HG02884 (cell line): ENCODE measurements around the gene RAD50.
"Not testable (repeated sequence)": the region's sequence is repeated elsewhere in the genome, so short reads cannot be mapped to it uniquely, and the experiment has no call there.

Experiments
- ATAC-seq: cut with Tn5 transposase; IDR thresholded peaks from one replicate; pipeline ENCODE4 v1.9.1; 2021; ENCODE audit warnings: mild to moderate bottlenecking, moderate library complexity; ENCODE audit not compliant: unreplicated experiment

RAD50 gene

DNA sequence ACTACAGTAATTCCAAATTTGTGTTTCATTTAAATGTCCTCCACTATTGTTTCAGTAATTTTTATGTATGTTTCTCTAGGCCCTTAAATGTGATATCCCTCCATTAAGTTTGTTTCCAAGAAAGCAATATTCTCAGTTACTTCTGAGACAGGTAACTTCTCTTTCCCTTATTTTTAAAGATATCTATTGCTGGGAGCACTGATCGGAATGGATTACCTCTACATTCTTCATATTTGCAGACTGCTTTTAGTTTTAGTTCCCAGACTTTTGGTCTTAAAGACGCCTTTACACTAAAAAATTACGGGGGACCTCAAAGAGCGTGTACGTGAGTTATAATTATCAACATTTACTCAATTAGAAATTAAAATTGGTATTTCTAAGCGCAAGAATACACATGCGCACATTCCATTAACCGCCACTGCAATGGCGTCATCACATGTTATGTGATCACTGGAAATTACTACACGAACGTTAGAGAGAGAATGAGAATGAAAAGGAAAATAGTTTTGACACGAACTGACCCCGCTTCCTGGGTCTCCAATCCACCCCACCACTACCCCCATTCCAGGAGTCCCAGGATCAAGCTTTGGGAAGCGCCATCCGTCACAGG, 519 bp upstream of the RAD50 start:
- ATAC-seq, result no peak

DNA sequence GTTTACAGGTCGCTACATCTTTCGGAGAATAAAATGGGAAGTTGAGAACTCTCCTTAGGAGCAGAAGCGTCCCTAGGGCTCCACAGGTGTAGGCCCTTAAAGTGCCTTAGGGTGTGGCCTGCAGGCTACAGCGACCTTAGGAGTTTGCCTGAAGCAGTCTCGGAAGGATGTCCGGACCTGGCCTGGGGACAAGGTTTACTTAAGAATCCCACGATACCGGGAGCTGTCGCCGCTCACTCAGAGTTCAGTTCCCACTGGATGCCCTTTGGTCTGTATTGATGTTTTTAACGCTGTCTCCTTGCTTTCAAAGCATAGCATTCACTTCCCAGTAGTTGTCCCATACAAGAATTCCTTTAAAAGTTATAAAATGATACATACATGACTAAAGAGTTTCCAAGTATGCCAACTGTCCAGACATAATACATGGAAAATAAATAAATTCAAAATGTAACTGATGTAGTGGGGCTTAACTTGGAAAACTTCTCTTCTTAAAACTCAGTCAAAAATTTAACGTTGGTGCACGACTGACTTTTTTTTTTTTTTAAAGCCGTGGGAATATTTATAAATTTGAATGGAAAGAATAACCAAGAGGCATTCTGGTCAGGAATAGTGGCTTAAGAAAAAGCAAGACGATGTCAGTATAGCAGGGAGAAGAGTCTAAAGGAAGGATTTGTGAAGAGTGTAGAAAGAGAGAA, 848 bp downstream of the RAD50 start:
- peak; percentile 34 for ATAC-seq

- ATAC-seq, result no peak
Measured at GRCh38 chr5:132559383-132560060, 2.7 kb downstream of the RAD50 start.

DNA sequence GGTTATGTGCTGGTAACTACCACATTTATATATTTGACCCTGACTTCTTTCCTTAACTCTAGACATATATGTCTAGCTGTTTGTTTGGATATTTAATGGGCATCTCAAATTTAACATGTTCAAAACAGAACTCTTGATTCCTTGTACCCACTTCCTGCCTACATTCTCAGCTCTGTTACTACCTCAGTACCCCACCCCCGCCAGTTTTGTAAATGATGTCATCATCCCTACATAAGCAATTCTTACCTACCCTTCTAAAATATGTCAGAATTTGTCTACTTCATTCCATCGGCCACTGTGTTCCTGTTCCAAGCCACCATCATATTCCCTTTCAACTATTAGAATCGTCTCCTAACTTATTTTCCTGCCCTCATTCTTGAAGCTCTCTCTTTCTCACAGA, 4.8 kb downstream of the RAD50 start:
- ATAC-seq, result no peak

GRCh38 chr5:132564555-132564954, 7.8 kb downstream of the RAD50 start:
- not testable (repeated sequence) for ATAC-seq

DNA sequence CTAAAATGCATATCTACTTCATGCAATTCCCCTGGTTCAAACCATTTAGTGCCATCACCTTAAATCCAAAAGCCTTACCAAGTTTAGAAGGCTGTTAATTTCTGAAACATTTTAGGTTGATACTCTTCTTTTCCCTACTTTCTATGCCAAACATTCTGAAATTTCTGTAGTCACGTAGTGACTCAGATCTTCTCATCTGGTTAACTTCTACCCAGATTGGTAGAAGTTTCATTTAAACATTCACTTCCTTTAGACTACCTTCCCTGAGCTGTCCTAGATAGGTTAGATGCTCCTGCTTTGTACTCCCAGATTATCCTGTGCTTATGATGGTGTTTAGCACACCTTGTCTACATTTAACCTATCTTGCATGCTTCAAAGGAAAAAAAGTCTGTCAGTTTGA, 9.9 kb downstream of the RAD50 start:
- ATAC-seq, result no peak

DNA sequence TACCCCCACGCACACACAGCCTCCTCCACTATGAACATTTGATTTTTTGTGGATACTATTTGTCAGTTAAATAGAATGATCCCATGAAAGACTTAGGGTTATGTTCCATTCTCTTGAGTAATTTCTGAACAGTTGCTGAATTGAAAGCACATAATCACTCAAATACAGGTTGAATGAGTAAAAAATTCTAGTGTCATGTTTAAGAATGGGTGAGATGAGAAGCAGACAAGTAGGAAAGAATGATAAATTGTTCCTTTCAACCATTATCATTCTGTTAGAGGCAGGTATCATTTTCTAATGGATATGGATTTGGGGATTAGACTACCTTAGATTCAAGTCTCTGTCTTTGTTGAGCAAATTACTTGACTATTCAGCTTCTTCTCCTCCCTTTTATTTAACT, 19.3 kb downstream of the RAD50 start:
- ATAC-seq, result no peak

DNA sequence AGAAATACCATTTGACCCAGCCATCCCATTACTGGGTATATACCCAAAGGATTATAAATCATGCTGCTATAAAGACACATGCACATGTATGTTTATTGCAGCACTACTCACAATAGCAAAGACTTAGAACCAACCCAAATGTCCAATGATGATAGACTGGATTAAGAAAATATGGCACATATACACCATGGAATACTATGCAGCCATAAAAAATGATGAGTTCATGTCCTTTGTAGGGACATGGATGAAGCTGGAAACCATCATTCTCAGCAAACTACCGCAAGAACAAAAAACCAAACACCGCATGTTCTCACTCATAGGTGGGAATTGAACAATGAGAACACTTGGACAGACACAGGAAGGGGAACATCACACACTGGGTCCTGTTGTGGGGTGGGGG, 27.8 kb downstream of the RAD50 start:
- ATAC-seq, result not testable (repeated sequence)

DNA sequence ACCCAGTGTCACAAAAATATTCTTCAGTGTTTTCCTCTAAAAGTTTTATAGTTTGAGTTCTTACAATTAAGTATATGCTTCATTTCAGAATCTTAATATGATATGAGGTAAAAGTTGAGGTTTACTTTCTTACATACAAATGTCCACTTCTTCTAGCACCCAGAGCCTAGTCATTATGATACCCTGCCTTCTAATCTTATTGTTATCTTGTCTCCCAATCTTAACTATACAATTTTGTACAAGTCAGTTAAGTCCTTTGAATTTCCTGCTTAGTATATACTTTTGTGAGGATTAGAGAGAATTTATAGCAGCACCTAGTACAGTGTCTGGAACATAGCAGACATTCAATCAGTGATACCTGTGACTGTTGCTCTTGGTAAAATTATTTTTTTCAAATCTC, 29.3 kb downstream of the RAD50 start:
- no peak for ATAC-seq

DNA sequence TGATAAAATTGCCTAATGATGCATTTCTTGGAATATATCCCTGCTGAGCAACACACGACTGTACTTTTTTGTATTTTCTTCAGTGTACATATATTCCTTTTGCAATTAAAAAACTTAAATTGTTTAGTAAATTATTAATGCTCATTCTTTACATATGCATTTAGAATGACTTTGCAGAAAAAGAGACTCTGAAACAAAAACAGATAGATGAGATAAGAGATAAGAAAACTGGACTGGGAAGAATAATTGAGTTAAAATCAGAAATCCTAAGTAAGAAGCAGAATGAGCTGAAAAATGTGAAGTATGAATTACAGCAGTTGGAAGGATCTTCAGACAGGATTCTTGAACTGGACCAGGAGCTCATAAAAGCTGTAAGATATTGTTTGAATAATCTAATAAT, 32.7 kb downstream of the RAD50 start:
- no peak for ATAC-seq

DNA sequence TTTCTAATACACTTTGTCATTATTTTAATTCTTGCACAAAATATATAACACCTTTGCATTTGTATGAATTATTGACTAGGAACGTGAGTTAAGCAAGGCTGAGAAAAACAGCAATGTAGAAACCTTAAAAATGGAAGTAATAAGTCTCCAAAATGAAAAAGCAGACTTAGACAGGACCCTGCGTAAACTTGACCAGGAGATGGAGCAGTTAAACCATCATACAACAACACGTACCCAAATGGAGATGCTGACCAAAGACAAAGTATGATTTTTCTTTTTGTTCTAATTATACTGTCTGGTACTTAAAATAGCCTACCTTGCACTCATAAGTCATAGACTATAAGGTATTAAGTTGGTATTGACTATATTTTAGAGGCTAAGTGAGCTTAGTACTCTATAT, 34.4 kb downstream of the RAD50 start:
- ATAC-seq, result no peak

DNA sequence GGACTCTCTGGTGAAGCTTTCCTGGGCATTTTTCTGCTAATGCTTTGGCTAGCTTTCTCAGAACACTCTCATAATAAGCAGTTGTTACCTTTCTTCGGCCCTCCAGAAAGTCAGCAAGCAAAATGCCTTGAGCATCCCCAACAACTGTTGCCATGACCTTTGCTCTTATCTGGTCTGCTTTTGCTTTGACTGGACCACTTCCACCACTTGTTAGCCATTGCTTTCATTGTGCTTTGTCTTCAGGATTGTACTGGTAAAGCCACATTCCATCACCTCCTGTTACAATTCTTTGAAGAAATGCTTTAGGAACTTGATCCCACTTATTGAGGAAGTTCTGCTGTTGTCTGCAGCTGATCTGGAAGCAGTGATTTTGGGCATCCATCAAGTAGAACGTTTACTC, 35.7 kb downstream of the RAD50 start:
- ATAC-seq, result no peak

DNA sequence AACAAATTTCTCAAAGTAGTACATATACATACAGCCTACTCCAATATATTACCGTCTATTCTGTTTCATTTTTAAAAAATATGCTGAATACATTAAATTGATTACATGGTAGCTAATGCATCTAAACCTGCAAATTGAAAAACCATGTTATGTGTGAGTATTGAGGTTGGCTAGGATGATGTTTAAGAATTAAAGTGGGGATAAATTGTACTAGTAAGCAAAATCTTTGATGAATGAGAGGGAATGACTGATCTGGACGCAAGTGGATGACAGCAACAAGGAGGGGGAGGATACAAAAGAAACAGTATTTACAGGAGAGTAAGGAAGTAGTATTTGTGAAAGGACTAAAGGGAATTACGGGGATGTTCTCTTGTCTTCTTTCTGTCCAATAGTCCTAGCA, 37.4 kb downstream of the RAD50 start:
- no peak for ATAC-seq

- no peak for ATAC-seq
Measured at GRCh38 chr5:132595624-132596023, 38.8 kb downstream of the RAD50 start.

- ATAC-seq, result no peak
Measured at GRCh38 chr5:132601071-132601728, 44.4 kb downstream of the RAD50 start.

GRCh38 chr5:132607095-132607494, 50.3 kb downstream of the RAD50 start:
- no peak for ATAC-seq

DNA sequence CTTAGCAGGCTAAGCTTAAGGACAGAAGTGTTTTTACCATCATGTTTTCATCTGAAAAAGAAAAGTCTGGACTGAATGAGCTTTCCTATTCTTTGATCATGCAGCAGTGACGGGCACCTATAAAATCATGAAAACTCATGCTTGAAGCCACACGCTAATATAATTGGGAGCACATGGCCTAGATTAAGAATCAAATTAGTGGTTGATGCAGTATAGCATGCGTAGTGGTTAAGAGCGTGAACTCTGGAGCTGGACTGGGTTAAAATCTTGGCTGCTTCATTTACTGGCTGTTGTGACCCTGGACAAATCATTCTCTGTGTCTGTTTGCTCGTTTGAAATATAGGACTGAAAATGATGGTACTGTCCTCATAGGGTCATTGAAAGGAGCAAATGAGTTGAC, 51.3 kb downstream of the RAD50 start:
- no peak for ATAC-seq

DNA sequence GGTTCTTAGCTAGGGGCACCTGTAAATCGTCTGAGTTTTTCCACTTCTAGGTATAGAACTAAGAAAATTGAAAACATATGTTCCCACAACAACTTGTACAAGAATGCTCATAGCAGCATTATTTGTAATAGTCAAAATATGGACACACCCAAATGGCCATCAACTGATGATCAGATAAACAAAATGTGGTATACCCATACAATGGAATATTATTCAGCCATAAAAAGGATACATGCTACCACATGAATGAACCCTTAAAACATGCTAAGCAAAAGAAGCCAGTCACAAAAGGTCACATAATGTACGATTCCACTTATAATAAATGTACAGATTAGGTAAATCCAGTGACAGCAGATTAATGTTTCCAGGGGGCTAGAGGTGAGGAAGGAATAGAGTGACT, 55.2 kb downstream of the RAD50 start:
- no peak for ATAC-seq

GRCh38 chr5:132612846-132613245, 56.1 kb downstream of the RAD50 start:
- no peak for ATAC-seq

DNA sequence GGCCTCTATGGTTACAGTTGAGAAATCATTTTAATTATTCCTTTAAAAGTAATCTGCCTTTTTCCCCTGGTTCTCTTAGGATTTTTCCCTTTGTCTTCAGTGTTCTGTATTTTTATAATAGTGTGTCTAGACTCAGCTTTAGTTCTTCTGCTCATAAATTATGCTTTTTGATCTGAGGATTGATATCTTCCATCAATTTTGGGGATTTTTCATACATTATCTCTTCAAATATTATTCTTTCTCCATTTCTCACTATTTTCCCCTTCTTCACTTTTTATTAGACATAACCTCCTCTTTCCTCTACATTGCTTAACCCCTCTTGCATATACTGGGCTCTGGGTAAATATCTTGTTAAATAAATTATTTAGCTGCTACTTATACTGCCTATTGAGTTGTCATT, 64.9 kb downstream of the RAD50 start:
- no peak for ATAC-seq

DNA sequence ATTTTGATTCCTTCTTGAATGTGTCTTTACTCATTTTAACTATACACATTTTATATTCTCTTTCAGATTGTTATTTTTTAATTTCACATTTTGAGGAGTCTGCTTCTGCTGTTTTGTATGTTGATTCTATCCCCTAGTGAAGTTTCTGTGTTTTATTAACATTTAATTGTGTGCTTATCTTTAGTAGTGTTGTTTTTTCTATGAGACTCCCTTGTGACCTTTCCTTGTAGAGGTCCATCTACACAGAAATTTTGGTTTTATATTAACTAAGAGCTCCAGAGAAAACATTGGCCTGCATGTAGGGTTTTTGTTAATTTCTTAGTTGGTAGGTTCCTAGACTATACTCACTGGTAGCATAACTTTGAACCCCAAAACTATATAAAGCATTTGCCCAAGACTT, 65.8 kb downstream of the RAD50 start:
- no peak for ATAC-seq

GRCh38 chr5:132627470-132627869, 70.7 kb downstream of the RAD50 start:
- ATAC-seq, result no peak
